Right lobe of liver (tissue), 6 donors: Measurements from ENCODE around the gene KRT39. TPM values are rescaled to one million over a fixed set of nuclear protein-coding genes. Genes with fewer than 3 reads are reported as not detected.

ENCODE experiments used
- ATAC-seq, 4 donors: fragments of 200-7000 bp; cut with Tn5 transposase; one replicate each; pipeline ENCODE4 v1.9.1; 2020; ENCODE audit warnings: mild to moderate bottlenecking in 4 of 4, moderate library complexity in 4 of 4
- DNase-seq, 3 donors: peaks; one replicate each; pipeline ENCODE4 v3.0.0-alpha.2; 2020
- H3K27ac ChIP-seq, 3 donors: fragments of 200-600 bp; one replicate each; pipeline ENCODE4 v1.8.0; 2022
- H3K27me3 ChIP-seq, 2 donors: fragments of 200-600 bp; one replicate each; pipeline ENCODE4 v1.8.0; 2022
- H3K36me3 ChIP-seq, 4 donors: fragments of 200-600 bp; sonication (generic) in 1 of 4; one replicate each; pipeline versions ENCODE4 v1.5.1 to v1.8.0; 2017 to 2022; ENCODE audit warnings: control low read depth in 1 of 4
- H3K4me1 ChIP-seq, 4 donors: fragments of 200-600 bp; sonication (generic) in 1 of 4; one replicate each; pipeline versions ENCODE4 v1.5.1 to v1.8.0; 2017 to 2022; ENCODE audit warnings: control low read depth in 1 of 4
- H3K4me3 ChIP-seq, 3 donors: fragments of 200-600 bp; one replicate each; pipeline ENCODE4 v1.8.0; 2022
- H3K9me3 ChIP-seq, 4 donors: fragments of 200-600 bp; sonication (generic) in 1 of 4; one replicate each; pipeline versions ENCODE4 v1.5.1 to v1.8.0; 2017 to 2022; ENCODE audit warnings: control low read depth in 1 of 4
- POLR2A ChIP-seq: fragments of 450-650 bp; IDR thresholded peaks from one replicate; pipeline ENCODE4 v1.6.1; 2017; ENCODE audit warnings: antibody characterized with exemption, mild to moderate bottlenecking
- WGBS: methylation state at CpG from one replicate; pipeline ENCODE4 v1.1.6; 2018; ENCODE audit warnings: low coverage, low lambda C conversion rate; ENCODE audit not compliant: insufficient coverage; ENCODE audit errors: missing lambda C conversion rate; 5-methylcytosine and 5-hydroxymethylcytosine counted together
- intact Hi-C, 2 donors: fragments of 100-400 bp; cut with DNase I; formaldehyde crosslinking; loops; one replicate each; pipeline versions ENCODE4 v1.11.2 to v1.14.1; 2022
- total RNA-seq, 6 experiments: library from RNA; depleted of rRNA in 2 of 6; stranded (reverse); fragments of >200 nt in 2 of 6; fragmentation: NEBNext Ultra II Directional in 3 of 6; extraction: Animal tissue kit (Norgen Biotek cat#: 25700) in 3 of 6; gene quantifications; one replicate each; pipeline versions ENCODE4 v1.1.0 to v1.2.4, GENCODE V29; 2016 to 2023
- TF ChIP-seq, protein P1 (sequence below), 4 donors: fragments of 200-600 bp in 3 of 4; fragments of 450-650 bp in 1 of 4; IDR thresholded peaks; one replicate each; pipeline versions ENCODE4 v1.5.1 to v1.8.0; 2016 to 2022; ENCODE audit warnings: antibody characterized with exemption in 4 of 4, mild to moderate bottlenecking in 2 of 4
- donor health status: DM: no; HTN: yes; CAD: no.
- donor health status: DM: no; HTN: no; CAD: no.
- donor health status: DM: no; HTN: no; CAD: no.
- donor health status: DM: no; HTN: yes; CAD: no.
- donor health status: DM: no; HTN: yes; CAD: no.

Gene KRT39
- total RNA-seq, 6 experiments from 2014 or later = not detected

- no peak overlapping the region for H3K4me3 ChIP-seq
- 72% methylated on average over 6 of the region's 6 CpGs for WGBS
- no peak for TF ChIP-seq POLR2A
- TF ChIP-seq, protein P1, sequence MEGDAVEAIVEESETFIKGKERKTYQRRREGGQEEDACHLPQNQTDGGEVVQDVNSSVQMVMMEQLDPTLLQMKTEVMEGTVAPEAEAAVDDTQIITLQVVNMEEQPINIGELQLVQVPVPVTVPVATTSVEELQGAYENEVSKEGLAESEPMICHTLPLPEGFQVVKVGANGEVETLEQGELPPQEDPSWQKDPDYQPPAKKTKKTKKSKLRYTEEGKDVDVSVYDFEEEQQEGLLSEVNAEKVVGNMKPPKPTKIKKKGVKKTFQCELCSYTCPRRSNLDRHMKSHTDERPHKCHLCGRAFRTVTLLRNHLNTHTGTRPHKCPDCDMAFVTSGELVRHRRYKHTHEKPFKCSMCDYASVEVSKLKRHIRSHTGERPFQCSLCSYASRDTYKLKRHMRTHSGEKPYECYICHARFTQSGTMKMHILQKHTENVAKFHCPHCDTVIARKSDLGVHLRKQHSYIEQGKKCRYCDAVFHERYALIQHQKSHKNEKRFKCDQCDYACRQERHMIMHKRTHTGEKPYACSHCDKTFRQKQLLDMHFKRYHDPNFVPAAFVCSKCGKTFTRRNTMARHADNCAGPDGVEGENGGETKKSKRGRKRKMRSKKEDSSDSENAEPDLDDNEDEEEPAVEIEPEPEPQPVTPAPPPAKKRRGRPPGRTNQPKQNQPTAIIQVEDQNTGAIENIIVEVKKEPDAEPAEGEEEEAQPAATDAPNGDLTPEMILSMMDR (IDR thresholded peaks at IDR 0.05) = no peak
- no peak for ATAC-seq
- DNase-seq = no peak
- H3K27me3 ChIP-seq = no peaks in the 10 kb centered on the region
- H3K36me3 ChIP-seq = no peaks in the 10 kb centered on the region
- no peaks in the 10 kb centered on the region for H3K4me1 ChIP-seq
- no peak overlapping the region for H3K27ac ChIP-seq
- no peaks in the 10 kb centered on the region for H3K9me3 ChIP-seq
- intact Hi-C loops = no loop called here
Measured at GRCh38 chr17:40945414-40945813, 21.3 kb downstream of the KRT39 start.

DNA sequence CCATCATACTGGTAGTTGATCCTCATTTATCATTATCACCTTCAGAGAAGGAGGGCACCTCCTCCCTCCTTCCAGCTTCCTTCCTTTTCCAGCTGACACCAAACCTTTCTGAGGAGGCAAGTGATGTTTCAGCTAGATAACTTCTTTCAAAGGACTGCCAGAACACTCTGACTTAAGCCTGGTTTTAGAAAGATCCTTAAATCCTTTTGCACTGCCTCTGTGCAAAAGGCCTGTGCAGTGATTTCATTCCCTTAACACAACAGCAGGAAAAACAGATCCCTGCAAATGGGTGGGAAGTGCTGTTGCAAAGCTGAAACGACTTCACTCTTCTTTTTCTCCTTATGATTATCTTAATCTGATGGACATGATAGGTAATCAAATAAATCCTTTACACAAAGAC is 22.2 kb downstream of the KRT39 start:
- DNase-seq (no peak), ATAC-seq (no peak)
- Histone ChIP-seq H3K9me3 (no peaks in the 10 kb centered on the region), H3K36me3 (no peaks in the 10 kb centered on the region), H3K4me1 (no peaks in the 10 kb centered on the region), H3K27me3 (no peaks in the 10 kb centered on the region), H3K27ac (no peak overlapping the region), H3K4me3 (no peak overlapping the region)
- intact Hi-C loops = no loop called here
- TF ChIP-seq, protein P1 (IDR thresholded peaks at IDR 0.05) = no peak
- no peak for TF ChIP-seq POLR2A
- 6% methylated on average over 1 of the region's 1 CpG for WGBS

DNA sequence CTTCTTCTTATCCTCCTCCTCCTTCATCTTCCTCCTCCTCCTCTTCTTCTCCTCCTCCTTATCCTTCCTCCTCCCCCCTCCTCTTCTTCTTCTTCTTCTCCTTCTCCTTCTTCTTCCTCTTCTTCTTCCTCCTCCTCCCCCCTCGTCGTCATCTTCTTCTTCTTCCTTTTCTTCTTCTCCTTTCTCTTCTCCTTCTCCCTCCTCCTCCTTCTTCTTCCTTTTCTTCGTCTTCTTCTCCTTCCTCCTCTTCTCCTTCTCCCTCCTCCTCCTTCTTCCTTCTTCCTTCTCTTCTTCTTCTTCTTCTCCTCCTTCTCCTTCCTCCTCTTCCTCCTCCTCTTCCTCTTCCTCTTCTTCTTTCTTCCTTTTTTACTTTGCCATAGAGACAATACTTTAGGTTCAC is 24.2 kb downstream of the KRT39 start:
- no peak for DNase-seq
- TF ChIP-seq, protein P1 (IDR thresholded peaks at IDR 0.05) = no peak
- TF ChIP-seq POLR2A = no peak
- ATAC-seq = no peak
- intact Hi-C loops = no loop called here
- no peak overlapping the region for H3K4me3 ChIP-seq
- H3K9me3 ChIP-seq = no peaks in the 10 kb centered on the region
- H3K4me1 ChIP-seq = no peaks in the 10 kb centered on the region
- no peaks in the 10 kb centered on the region for H3K36me3 ChIP-seq
- WGBS = 31% methylated on average over 3 of the region's 3 CpGs
- no peaks in the 10 kb centered on the region for H3K27me3 ChIP-seq
- no peak overlapping the region for H3K27ac ChIP-seq

- intact Hi-C loops = no loop called here
- Histone ChIP-seq H3K4me3 (no peak overlapping the region), H3K4me1 (no peaks in the 10 kb centered on the region), H3K36me3 (no peaks in the 10 kb centered on the region), H3K9me3 (no peaks in the 10 kb centered on the region), H3K27me3 (no peaks in the 10 kb centered on the region), H3K27ac (no peak overlapping the region)
- whole genome bisulfite sequencing = 63% methylated on average over 6 of the region's 6 CpGs
- TF ChIP-seq, protein P1 (IDR thresholded peaks at IDR 0.05) = no peak
- TF ChIP-seq POLR2A = no peak
- ATAC-seq (no peak), DNase-seq (no peak)
Measured at GRCh38 chr17:40940266-40940665, 26.5 kb downstream of the KRT39 start.

- no peaks in the 10 kb centered on the region for H3K9me3 ChIP-seq
- H3K36me3 ChIP-seq = no peaks in the 10 kb centered on the region
- no peak overlapping the region for H3K4me3 ChIP-seq
- H3K27ac ChIP-seq = no peak overlapping the region
- WGBS = 89% methylated on average over 3 of the region's 3 CpGs
- DNase-seq (no peak), ATAC-seq (no peak)
- TF ChIP-seq, protein P1 (IDR thresholded peaks at IDR 0.05) = no peak
- TF ChIP-seq POLR2A = no peak
- no peaks in the 10 kb centered on the region for H3K27me3 ChIP-seq
- no peaks in the 10 kb centered on the region for H3K4me1 ChIP-seq
- intact Hi-C loops = no loop called here
Measured at GRCh38 chr17:40938981-40939380, 27.8 kb downstream of the KRT39 start.
